ENCODE data around the gene UNC13A. TPM values are rescaled to one million over a fixed set of nuclear protein-coding genes. Genes with fewer than 3 reads are reported as not detected.

The UNC13A gene
- total RNA-seq, 1 donor from 2014 or later, result 1.2 TPM

GRCh38 chr19:17557466-17557865, 130.7 kb downstream of the UNC13A start:
- H3K27me3 Mint-ChIP-seq (ENCODE audit: low read depth, unreplicated experiment), result no peaks in the 10 kb centered on the region
- H3K27ac ChIP-seq (ENCODE audit: low read depth, low read length), result no peak overlapping the region
- peaks cover 10% of the 10 kb centered on the region for H3K4me1 Mint-ChIP-seq (ENCODE audit: low read depth, unreplicated experiment)
- H3K4me2 ChIP-seq (ENCODE audit: low read length), result no peak overlapping the region
- H3K9me3 Mint-ChIP-seq (ENCODE audit: unreplicated experiment), result no peaks in the 10 kb centered on the region
- TF ChIP-seq CTCF (IDR thresholded peaks at IDR 0.05; ENCODE audit: insufficient read depth, low read depth, low read length) (no peak), EZH2 (IDR thresholded peaks at IDR 0.05; ENCODE audit: insufficient read depth, low read length) (no peak)
- no peak overlapping the region for H3K9ac ChIP-seq (ENCODE audit: low read length)
- H3K9me3 ChIP-seq (ENCODE audit: insufficient read depth, low read depth, low read length), result no peaks in the 10 kb centered on the region
- FAIRE-seq (no peak), DNase-seq (ENCODE audit: low read depth) (no peak)
- peak overlapping the region; percentile 86 for H3K4me3 Mint-ChIP-seq (ENCODE audit: unreplicated experiment)
- H3K36me3 Mint-ChIP-seq (ENCODE audit: low read depth, unreplicated experiment), result peaks cover 11% of the 10 kb centered on the region
- no peak overlapping the region for H2AFZ ChIP-seq (ENCODE audit: low read depth, low read length)
- no peak overlapping the region for H3K27ac Mint-ChIP-seq (ENCODE audit: unreplicated experiment)
- H3K4me1 ChIP-seq (ENCODE audit: insufficient read depth, low read length), result peaks cover 19% of the 10 kb centered on the region
- peaks cover 3% of the 10 kb centered on the region for H4K20me1 ChIP-seq (ENCODE audit: insufficient read depth, low read length)
- H3K27me3 ChIP-seq (ENCODE audit: insufficient read depth, low read length), result no peaks in the 10 kb centered on the region
- no peak overlapping the region for H3K4me3 ChIP-seq (ENCODE audit: insufficient read depth, low read depth, low read length)
- H3K79me2 ChIP-seq (ENCODE audit: insufficient read depth, low read length), result peaks cover 32% of the 10 kb centered on the region
- H3K36me3 ChIP-seq (ENCODE audit: insufficient read depth, low read length), result peaks cover 8% of the 10 kb centered on the region

GRCh38 chr19:17556995-17557394, 131.2 kb downstream of the UNC13A start:
- H4K20me1 ChIP-seq (ENCODE audit: insufficient read depth, low read length), result peaks cover 3% of the 10 kb centered on the region
- DNase-seq (ENCODE audit: low read depth) (no peak), FAIRE-seq (no peak)
- no peak overlapping the region for H3K27ac ChIP-seq (ENCODE audit: low read depth, low read length)
- no peaks in the 10 kb centered on the region for H3K9me3 Mint-ChIP-seq (ENCODE audit: unreplicated experiment)
- no peaks in the 10 kb centered on the region for H3K9me3 ChIP-seq (ENCODE audit: insufficient read depth, low read depth, low read length)
- H3K36me3 Mint-ChIP-seq (ENCODE audit: low read depth, unreplicated experiment), result peaks cover 9% of the 10 kb centered on the region
- H3K79me2 ChIP-seq (ENCODE audit: insufficient read depth, low read length), result peaks cover 27% of the 10 kb centered on the region
- H3K27me3 ChIP-seq (ENCODE audit: insufficient read depth, low read length), result no peaks in the 10 kb centered on the region
- H3K4me2 ChIP-seq (ENCODE audit: low read length), result peak overlapping the region; percentile 86
- peak overlapping the region; percentile 93 for H3K9ac ChIP-seq (ENCODE audit: low read length)
- no peaks in the 10 kb centered on the region for H3K27me3 Mint-ChIP-seq (ENCODE audit: low read depth, unreplicated experiment)
- H3K27ac Mint-ChIP-seq (ENCODE audit: unreplicated experiment), result no peak overlapping the region
- peak overlapping the region; percentile 88 for H3K4me3 ChIP-seq (ENCODE audit: insufficient read depth, low read depth, low read length)
- peak overlapping the region; percentile 86 for H3K4me3 Mint-ChIP-seq (ENCODE audit: unreplicated experiment)
- peaks cover 19% of the 10 kb centered on the region for H3K4me1 ChIP-seq (ENCODE audit: insufficient read depth, low read length)
- TF ChIP-seq EZH2 (IDR thresholded peaks at IDR 0.05; ENCODE audit: insufficient read depth, low read length) (no peak), CTCF (IDR thresholded peaks at IDR 0.05; ENCODE audit: insufficient read depth, low read depth, low read length) (no peak)
- no peak overlapping the region for H2AFZ ChIP-seq (ENCODE audit: low read depth, low read length)
- peaks cover 8% of the 10 kb centered on the region for H3K36me3 ChIP-seq (ENCODE audit: insufficient read depth, low read length)
- H3K4me1 Mint-ChIP-seq (ENCODE audit: low read depth, unreplicated experiment), result peaks cover 10% of the 10 kb centered on the region

GRCh38 chr19:17555929-17556813, 132.0 kb downstream of the UNC13A start:
- no peaks in the 10 kb centered on the region for H3K9me3 ChIP-seq (ENCODE audit: insufficient read depth, low read depth, low read length)
- Mint-ChIP-seq H3K9me3 (ENCODE audit: unreplicated experiment) (no peaks in the 10 kb centered on the region), H3K4me1 (ENCODE audit: low read depth, unreplicated experiment) (peaks cover 10% of the 10 kb centered on the region), H3K27me3 (ENCODE audit: low read depth, unreplicated experiment) (no peaks in the 10 kb centered on the region), H3K4me3 (ENCODE audit: unreplicated experiment) (peak overlapping the region; percentile 86), H3K36me3 (ENCODE audit: low read depth, unreplicated experiment) (peaks cover 8% of the 10 kb centered on the region), H3K27ac (ENCODE audit: unreplicated experiment) (peak overlapping the region; percentile 81)
- H3K79me2 ChIP-seq (ENCODE audit: insufficient read depth, low read length), result peaks cover 26% of the 10 kb centered on the region
- TF ChIP-seq CTCF (IDR thresholded peaks at IDR 0.05; ENCODE audit: insufficient read depth, low read depth, low read length) (no peak), EZH2 (IDR thresholded peaks at IDR 0.05; ENCODE audit: insufficient read depth, low read length) (no peak)
- H3K4me2 ChIP-seq (ENCODE audit: low read length), result peak overlapping the region; percentile 86
- FAIRE-seq, result no peak
- peaks cover 19% of the 10 kb centered on the region for H3K4me1 ChIP-seq (ENCODE audit: insufficient read depth, low read length)
- peaks cover 8% of the 10 kb centered on the region for H3K36me3 ChIP-seq (ENCODE audit: insufficient read depth, low read length)
- H3K27me3 ChIP-seq (ENCODE audit: insufficient read depth, low read length), result no peaks in the 10 kb centered on the region
- H2AFZ ChIP-seq (ENCODE audit: low read depth, low read length), result peak overlapping the region; percentile 93
- peaks cover 3% of the 10 kb centered on the region for H4K20me1 ChIP-seq (ENCODE audit: insufficient read depth, low read length)
- DNase-seq (ENCODE audit: low read depth), result peak; percentile 24
- H3K9ac ChIP-seq (ENCODE audit: low read length), result peak overlapping the region; percentile 93
- peak overlapping the region; percentile 88 for H3K4me3 ChIP-seq (ENCODE audit: insufficient read depth, low read depth, low read length)
- H3K27ac ChIP-seq (ENCODE audit: low read depth, low read length), result peak overlapping the region; percentile 75
